ENCODE measurements around the gene PLPPR5. TPM values are rescaled to one million over a fixed set of nuclear protein-coding genes. Genes with fewer than 3 reads are reported as not detected.
"Not testable (repeated sequence)": the region's sequence is repeated elsewhere in the genome, so short reads cannot be mapped to it uniquely, and the experiment has no call there.

The PLPPR5 gene
- not detected for total RNA-seq
- polyA plus RNA-seq (2013, experiment 1 of 2), result not detected
- polyA plus RNA-seq (2013, experiment 2 of 2), result 0.03 TPM
- total RNA-seq, result 0 to 0.13 (median 0) reads per million in 172 experiments

GRCh38 chr1:99004861-99005442 lies at the start of gene PLPPR5:
TSS of gene PLPPR5 (minus strand) at chr1:99004861. CDS start at chr1:99004671, 190 bp downstream.
- H3K36me3 Mint-ChIP-seq (ENCODE audit: low read depth), result no peaks in the 10 kb centered on the region
- ChIA-PET CTCF (no interaction called here), POLR2A (no interaction called here)
- peaks cover 11% of the 10 kb centered on the region for H3K4me1 Mint-ChIP-seq (ENCODE audit: low read depth)
- peak in 7 of 14 experiments; percentile 2 to 35 (median 24) for DNase-seq
- intact Hi-C loops (cut with DNase I, micrococcal nuclease), result loop anchor here (10.0 kb wide), 1 partner anchor 210 kb away; no protein-coding TSS in a partner anchor
- peaks cover 81% of the 10 kb centered on the region for H3K27me3 Mint-ChIP-seq
- no peak within 1 kb of the TSS for H3K27ac Mint-ChIP-seq
- H3K9me3 Mint-ChIP-seq, result no peaks in the 10 kb centered on the region
- peak within 1 kb of the TSS; percentile 76 for H3K4me3 Mint-ChIP-seq
- Histone ChIP-seq H3K36me3 (ENCODE audit: insufficient read depth, low read length) (no peaks in the 10 kb centered on the region), H3K27me3 (ENCODE audit: control insufficient read depth in 1 of 2, insufficient read depth in 2 of 2, low read length in 2 of 2) (peaks cover 37 to 45% of the 10 kb centered on the region in 2 experiments), H3K4me3 (ENCODE audit: low read length) (peak within 1 kb of the TSS; percentile 41), H3K27ac (ENCODE audit: low read depth in 1 of 2, low read length in 2 of 2) (no peak within 1 kb of the TSS), H3K9me3 (ENCODE audit: control insufficient read depth in 1 of 2, insufficient read depth in 1 of 2, low read length in 2 of 2) (peaks cover 0 to 7% of the 10 kb centered on the region in 2 experiments), H3K4me1 (ENCODE audit: insufficient read depth, low read length) (peaks cover 13% of the 10 kb centered on the region)
- no peak for TF ChIP-seq CTCF (IDR thresholded peaks at IDR 0.05)
- ATAC-seq (ENCODE audit: poor library complexity), result peak; percentile 17

- Histone ChIP-seq H3K27ac (ENCODE audit: low read depth in 1 of 2, low read length in 2 of 2) (no peak overlapping the region), H3K27me3 (ENCODE audit: control insufficient read depth in 1 of 2, insufficient read depth in 2 of 2, low read length in 2 of 2) (no peaks in the 10 kb centered on the region), H3K4me1 (ENCODE audit: insufficient read depth, low read length) (no peaks in the 10 kb centered on the region), H3K9me3 (ENCODE audit: control insufficient read depth in 1 of 2, insufficient read depth in 1 of 2, low read length in 2 of 2) (peaks cover 0 to 7% of the 10 kb centered on the region in 2 experiments), H3K36me3 (ENCODE audit: insufficient read depth, low read length) (no peaks in the 10 kb centered on the region), H3K4me3 (ENCODE audit: low read length) (no peak overlapping the region)
- ChIA-PET POLR2A (no interaction called here), CTCF (no interaction called here)
- H3K4me1 Mint-ChIP-seq (ENCODE audit: low read depth), result no peaks in the 10 kb centered on the region
- H3K36me3 Mint-ChIP-seq (ENCODE audit: low read depth), result no peaks in the 10 kb centered on the region
- ATAC-seq (ENCODE audit: poor library complexity), result no peak
- TF ChIP-seq CTCF (IDR thresholded peaks at IDR 0.05), result no peak
- H3K4me3 Mint-ChIP-seq, result no peak overlapping the region
- no peak for DNase-seq
- no peak overlapping the region for H3K27ac Mint-ChIP-seq
- no peaks in the 10 kb centered on the region for H3K9me3 Mint-ChIP-seq
- intact Hi-C loops (cut with DNase I, micrococcal nuclease), result no loop called here
- peaks cover 4% of the 10 kb centered on the region for H3K27me3 Mint-ChIP-seq
These were observed 47.1 kb upstream of the PLPPR5 start for GRCh38 chr1:99051611-99052283.

GRCh38 chr1:99049745-99050144 lies 45.1 kb upstream of the PLPPR5 start:
- POLR2A ChIA-PET, result no interaction called here
- no peak overlapping the region for H3K4me3 ChIP-seq (ENCODE audit: low read length)
- no peaks in the 10 kb centered on the region for H3K9me3 Mint-ChIP-seq

GRCh38 chr1:99036746-99037145 lies 32.1 kb upstream of the PLPPR5 start:
- H3K4me1 ChIP-seq (ENCODE audit: insufficient read depth, low read length); H3K4me3 ChIP-seq (ENCODE audit: low read length); H3K27me3 ChIP-seq (ENCODE audit: control insufficient read depth in 1 of 2, insufficient read depth in 2 of 2, low read length in 2 of 2); H3K27ac Mint-ChIP-seq; ATAC-seq (ENCODE audit: poor library complexity); POLR2A ChIA-PET; H3K36me3 ChIP-seq (ENCODE audit: insufficient read depth, low read length); DNase-seq; intact Hi-C loops (cut with DNase I, micrococcal nuclease); H3K4me3 Mint-ChIP-seq; H3K27ac ChIP-seq (ENCODE audit: low read depth in 1 of 2, low read length in 2 of 2); H3K4me1 Mint-ChIP-seq (ENCODE audit: low read depth): not testable (repeated sequence)
- H3K36me3 Mint-ChIP-seq (ENCODE audit: low read depth), result peaks cover 11% of the 10 kb centered on the region
- CTCF ChIA-PET, result interaction anchor here (1.2 kb wide), 1 partner anchor 12 kb away, joined by 3 read pairs; no protein-coding TSS in a partner anchor
- H3K9me3 Mint-ChIP-seq, result peaks cover 12% of the 10 kb centered on the region
- H3K9me3 ChIP-seq (ENCODE audit: control insufficient read depth in 1 of 2, insufficient read depth in 1 of 2, low read length in 2 of 2), result peaks cover 21 to 26% of the 10 kb centered on the region in 2 experiments
- peaks cover 12% of the 10 kb centered on the region for H3K27me3 Mint-ChIP-seq

More at GRCh38 chr1:99049745-99050144, 45.1 kb upstream of the PLPPR5 start:
- CTCF ChIA-PET, result no interaction called here
- Histone ChIP-seq H3K4me1 (ENCODE audit: insufficient read depth, low read length) (no peaks in the 10 kb centered on the region), H3K27me3 (ENCODE audit: control insufficient read depth in 1 of 2, insufficient read depth in 2 of 2, low read length in 2 of 2) (no peaks in the 10 kb centered on the region), H3K27ac (ENCODE audit: low read depth in 1 of 2, low read length in 2 of 2) (no peak overlapping the region), H3K9me3 (ENCODE audit: control insufficient read depth in 1 of 2, insufficient read depth in 1 of 2, low read length in 2 of 2) (peaks cover 0 to 7% of the 10 kb centered on the region in 2 experiments), H3K36me3 (ENCODE audit: insufficient read depth, low read length) (no peaks in the 10 kb centered on the region)
- Mint-ChIP-seq H3K4me3 (no peak overlapping the region), H3K36me3 (ENCODE audit: low read depth) (no peaks in the 10 kb centered on the region), H3K27me3 (no peaks in the 10 kb centered on the region), H3K27ac (no peak overlapping the region), H3K4me1 (ENCODE audit: low read depth) (no peaks in the 10 kb centered on the region)
- DNase-seq (no peak), ATAC-seq (ENCODE audit: poor library complexity) (no peak)
- no peak for TF ChIP-seq CTCF (IDR thresholded peaks at IDR 0.05)
- intact Hi-C loops (cut with DNase I, micrococcal nuclease), result no loop called here
